GM06990 (cell line): ENCODE results near the gene MRPL10.

Source experiments
- DNase-seq: peaks from one replicate; pipeline ENCODE4 v3.0.0-alpha.2; 2011; ENCODE audit not compliant: insufficient read length; ENCODE audit errors: extremely low read depth
- H3K27me3 ChIP-seq: replicated peaks from 2 replicates; pipeline ENCODE4 v1.6.0; 2011; ENCODE audit warnings: low read length; ENCODE audit not compliant: control insufficient read depth, insufficient read depth
- H3K36me3 ChIP-seq: 2 replicates; pipeline ENCODE4 v1.5.1; 2011; ENCODE audit warnings: low read length; ENCODE audit not compliant: control insufficient read depth, insufficient read depth
- H3K4me3 ChIP-seq: replicated peaks from 2 replicates; pipeline ENCODE4 v1.5.1; 2011; ENCODE audit warnings: low read depth, mild to moderate bottlenecking, control low read depth, low read length
- TF ChIP-seq, protein P1 (sequence below): IDR thresholded peaks from 2 replicates; pipeline ENCODE4 v1.5.1; 2011; ENCODE audit warnings: low read length, control low read depth, mild to moderate bottlenecking, inconsistent platforms; ENCODE audit not compliant: insufficient read depth, poor library complexity, severe bottlenecking

The MRPL10 gene

DNA sequence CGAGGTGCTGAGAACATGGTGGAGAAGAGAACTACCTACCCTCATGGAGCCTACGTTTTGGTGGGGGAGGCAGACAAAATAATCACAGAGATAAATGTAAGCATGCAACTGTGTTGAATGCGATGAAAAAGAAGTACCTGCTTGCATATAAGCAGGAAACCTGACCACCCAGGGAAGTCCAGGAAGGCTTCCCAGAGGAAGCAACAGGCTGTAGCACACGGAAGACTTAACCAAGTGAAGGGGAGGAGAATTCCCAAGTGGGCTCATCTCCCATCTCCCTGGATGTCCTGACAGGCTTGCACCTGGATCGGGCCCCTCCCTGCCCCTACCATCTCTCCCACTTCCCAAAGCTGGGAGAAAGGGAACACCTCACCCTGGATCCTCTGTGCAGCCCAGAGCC lies 7.7 kb upstream of the MRPL10 start:
- TF ChIP-seq, protein P1, sequence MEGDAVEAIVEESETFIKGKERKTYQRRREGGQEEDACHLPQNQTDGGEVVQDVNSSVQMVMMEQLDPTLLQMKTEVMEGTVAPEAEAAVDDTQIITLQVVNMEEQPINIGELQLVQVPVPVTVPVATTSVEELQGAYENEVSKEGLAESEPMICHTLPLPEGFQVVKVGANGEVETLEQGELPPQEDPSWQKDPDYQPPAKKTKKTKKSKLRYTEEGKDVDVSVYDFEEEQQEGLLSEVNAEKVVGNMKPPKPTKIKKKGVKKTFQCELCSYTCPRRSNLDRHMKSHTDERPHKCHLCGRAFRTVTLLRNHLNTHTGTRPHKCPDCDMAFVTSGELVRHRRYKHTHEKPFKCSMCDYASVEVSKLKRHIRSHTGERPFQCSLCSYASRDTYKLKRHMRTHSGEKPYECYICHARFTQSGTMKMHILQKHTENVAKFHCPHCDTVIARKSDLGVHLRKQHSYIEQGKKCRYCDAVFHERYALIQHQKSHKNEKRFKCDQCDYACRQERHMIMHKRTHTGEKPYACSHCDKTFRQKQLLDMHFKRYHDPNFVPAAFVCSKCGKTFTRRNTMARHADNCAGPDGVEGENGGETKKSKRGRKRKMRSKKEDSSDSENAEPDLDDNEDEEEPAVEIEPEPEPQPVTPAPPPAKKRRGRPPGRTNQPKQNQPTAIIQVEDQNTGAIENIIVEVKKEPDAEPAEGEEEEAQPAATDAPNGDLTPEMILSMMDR, result no peak
- Histone ChIP-seq H3K27me3 (no peaks in the 10 kb centered on the region), H3K4me3 (no peak overlapping the region), H3K36me3 (peaks cover 4% of the 10 kb centered on the region)
- no peak for DNase-seq

DNA sequence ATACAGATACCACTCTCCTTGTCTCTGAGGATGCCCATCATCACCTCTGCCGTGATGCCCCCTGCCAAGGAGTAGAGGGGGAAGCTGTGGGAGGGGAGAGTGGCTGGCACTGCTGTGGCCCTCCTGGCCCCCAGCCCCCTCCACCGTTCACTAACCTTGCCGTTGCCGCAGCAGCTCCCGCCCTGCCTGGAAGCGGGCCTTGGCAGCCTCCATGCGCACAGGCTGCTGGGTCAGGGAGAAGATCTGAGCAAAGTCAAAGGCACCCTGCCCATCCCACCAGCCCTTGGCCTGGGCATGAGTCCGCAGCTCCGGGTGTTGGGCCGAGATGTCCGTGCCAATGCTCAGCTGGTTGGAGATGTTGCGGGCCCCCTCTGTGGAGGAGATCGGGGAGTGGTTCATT lies 7.3 kb upstream of the MRPL10 start:
- TF ChIP-seq, protein P1, result no peak
- DNase-seq, result no peak
- Histone ChIP-seq H3K4me3 (no peak overlapping the region), H3K27me3 (no peaks in the 10 kb centered on the region), H3K36me3 (peaks cover 4% of the 10 kb centered on the region)

DNA sequence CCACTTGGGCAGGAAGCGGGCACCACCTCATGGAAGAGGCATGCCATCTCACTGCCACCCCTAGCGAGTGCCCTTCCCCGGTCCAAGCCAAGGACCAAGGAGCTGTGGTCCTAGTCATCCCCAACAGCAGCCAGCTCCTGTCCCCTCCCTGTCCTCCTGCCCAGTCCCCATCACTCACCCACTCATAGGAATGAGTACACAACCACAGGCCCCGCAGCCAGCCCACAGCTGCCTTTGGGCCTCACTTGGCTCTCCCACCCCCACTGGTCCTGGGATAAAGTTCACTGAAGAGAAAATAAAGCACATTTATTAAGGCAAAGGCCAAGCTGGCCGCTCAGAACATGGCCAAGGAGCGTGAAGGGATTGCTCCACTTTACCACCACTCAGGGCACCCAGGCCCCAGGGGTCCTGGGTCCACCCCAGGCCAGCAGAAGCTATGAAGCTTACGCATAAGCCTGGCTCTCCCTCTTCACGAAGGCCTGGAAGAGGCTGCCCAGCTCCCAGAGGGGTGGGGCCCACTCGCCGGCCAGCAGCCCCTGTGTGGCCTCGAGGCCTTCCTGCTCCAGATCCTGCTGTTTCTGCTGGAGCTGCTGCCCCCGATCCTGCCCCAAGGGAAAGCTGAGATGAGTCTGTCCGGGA lies 6.2 kb upstream of the MRPL10 start:
- TF ChIP-seq, protein P1, result no peak
- DNase-seq, result no peak
- no peak overlapping the region for H3K4me3 ChIP-seq
- peaks cover 4% of the 10 kb centered on the region for H3K36me3 ChIP-seq
- H3K27me3 ChIP-seq, result no peaks in the 10 kb centered on the region

DNA sequence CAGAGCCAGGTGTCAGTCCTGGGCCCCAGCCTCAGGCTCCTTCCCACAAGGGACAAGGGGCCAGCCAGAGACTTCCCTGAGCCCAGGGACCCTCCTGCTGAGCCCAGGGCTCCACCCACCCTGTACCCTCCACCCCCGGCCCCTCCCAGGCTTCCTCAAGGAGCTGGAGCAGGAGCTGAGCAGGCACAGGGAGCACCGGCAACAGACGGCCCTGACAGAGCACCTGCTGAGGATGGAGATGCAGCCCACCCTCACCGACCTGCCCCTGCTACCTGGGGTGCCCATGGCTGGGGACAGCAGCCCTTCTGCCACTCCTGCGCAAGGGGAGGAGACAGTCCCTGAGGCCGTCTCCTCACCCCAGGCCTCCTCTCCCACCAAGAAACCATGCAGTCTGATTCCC lies 5.3 kb upstream of the MRPL10 start:
- TF ChIP-seq, protein P1, result no peak
- DNase-seq, result no peak
- Histone ChIP-seq H3K27me3 (no peaks in the 10 kb centered on the region), H3K36me3 (peaks cover 4% of the 10 kb centered on the region), H3K4me3 (no peak overlapping the region)

DNA sequence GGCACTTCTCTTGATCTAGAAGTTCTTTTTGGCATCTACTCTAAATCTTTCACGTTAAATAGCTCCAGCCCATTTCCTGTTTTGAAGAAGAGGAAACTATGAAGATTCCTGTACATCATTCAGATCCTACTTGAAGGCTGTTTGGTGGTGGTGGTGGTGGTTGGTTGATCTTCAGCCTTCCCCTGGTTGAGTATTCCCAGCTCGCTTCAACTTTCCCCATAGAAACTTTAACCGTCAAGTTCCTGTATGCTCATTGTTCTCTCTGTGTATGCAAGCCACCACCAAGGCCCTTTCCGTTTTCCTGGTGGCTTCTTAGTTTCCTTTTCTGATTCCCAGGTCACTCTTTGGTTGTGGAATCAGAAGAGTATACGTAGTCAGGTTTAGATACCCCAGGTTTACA lies 3.4 kb upstream of the MRPL10 start:
- Histone ChIP-seq H3K27me3 (no peaks in the 10 kb centered on the region), H3K36me3 (peaks cover 4% of the 10 kb centered on the region), H3K4me3 (no peak overlapping the region)
- DNase-seq, result no peak
- TF ChIP-seq, protein P1, result no peak

DNA sequence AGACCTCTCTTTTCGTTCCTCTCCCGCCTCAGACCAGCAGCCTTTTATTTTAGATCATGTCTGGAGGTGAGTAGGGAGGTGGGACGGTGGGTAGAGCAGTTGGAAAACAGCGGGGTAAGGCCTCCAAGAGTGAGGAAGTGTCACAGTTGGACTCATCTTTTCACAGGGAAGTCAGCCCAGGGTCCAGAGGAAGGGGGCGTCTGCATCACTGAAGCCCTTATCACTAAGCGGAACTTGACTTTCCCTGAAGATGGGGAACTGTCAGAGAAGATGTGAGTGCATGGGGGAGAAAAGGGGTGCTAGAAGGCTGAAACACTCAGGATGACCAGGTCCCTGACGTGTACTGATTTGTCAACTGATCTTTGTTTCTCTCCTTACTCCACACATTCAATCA lies 590 bp upstream of the MRPL10 start:
- peak overlapping the region; percentile 97 for H3K4me3 ChIP-seq
- peaks cover 7% of the 10 kb centered on the region for H3K36me3 ChIP-seq
- no peak for DNase-seq
- H3K27me3 ChIP-seq, result no peaks in the 10 kb centered on the region
- TF ChIP-seq, protein P1, result no peak
